ENCODE data around the gene CACNA2D3. TPM values are rescaled to one million over a fixed set of nuclear protein-coding genes. Genes with fewer than 3 reads are reported as not detected.

The CACNA2D3 gene
- total RNA-seq, 1 donor from 2014 or later = 0.10 TPM

DNA sequence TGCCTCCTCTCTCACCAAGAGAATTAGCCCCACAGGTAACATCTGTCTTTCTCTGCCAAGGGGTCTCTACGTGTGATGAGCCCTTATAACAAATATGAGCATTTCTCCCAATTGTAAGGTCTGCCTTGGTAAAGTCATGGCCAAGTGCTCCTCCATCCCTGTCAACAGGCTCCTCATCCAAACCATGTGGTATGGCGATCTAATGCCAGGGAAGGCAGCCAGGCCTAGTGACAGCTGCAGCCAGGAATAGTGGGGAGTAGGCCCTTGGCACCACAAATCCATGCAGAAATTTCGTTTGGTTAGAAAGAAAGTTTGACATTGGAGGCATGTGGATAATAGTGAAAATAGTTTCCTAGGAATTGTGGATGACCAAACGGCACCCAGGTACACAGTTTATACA is 810.3 kb downstream of the CACNA2D3 start:
- DNase-seq (ENCODE audit: low spot score) = no peak
- no peak for ATAC-seq

DNA sequence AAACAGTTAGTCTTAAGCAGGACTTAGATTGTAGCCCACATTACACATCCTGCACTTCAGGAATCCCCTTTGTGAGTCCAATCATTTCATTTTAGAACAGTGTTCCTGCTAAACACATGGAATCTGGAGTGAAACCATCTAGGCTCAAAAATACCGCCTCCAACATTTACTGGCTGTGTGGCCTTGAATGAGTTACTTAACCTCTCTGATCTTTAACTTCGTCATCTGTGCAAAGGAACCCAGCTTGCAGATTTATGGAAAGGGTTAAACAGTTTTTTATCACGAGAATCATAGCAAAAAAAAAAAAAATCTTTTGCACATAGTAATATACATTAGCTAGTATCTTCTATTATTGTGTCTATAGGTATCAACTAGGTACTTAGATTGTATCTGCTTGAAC is 813.5 kb downstream of the CACNA2D3 start:
- ATAC-seq (no peak), DNase-seq (ENCODE audit: low spot score) (no peak)

- ATAC-seq (no peak), DNase-seq (ENCODE audit: low spot score) (no peak)
Measured at GRCh38 chr3:54936561-54936960, 814.2 kb downstream of the CACNA2D3 start.

DNA sequence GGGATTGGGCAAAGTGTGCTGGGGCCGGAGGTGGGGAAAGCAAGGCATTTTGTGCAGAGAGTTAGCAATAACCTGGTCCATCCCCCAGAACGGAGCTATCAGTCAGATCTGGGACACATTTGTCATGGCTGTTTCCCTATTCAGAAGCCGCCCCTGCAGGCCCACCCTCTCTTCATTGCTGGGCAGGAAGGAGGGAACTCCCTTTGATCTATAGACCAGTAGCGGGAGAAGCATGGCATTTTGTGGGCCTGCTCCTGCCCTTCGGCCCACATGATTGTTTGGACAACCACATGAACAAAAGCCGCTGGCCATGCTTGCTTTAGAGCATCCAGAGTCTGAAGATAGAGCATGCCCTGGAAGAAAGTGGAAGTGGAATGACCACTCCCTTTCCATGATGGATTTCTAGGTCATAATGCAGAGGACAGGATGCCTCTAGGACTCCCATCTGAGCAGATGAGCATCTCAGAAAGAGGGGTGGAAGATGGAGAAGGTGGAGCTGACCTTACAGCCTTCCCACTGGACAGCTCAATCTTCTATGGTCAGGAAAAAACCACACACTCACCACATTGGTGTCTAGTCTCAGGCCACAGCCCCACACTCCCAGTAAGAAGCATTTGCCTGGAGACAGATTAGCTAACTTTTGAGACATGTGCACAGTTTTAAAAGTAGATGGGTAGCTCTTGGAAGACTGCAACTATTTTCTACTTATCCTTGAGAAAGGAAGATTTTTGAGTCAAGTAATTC is 817.4 kb downstream of the CACNA2D3 start:
- DNase-seq (ENCODE audit: low spot score) (no peak), ATAC-seq (no peak)

DNA sequence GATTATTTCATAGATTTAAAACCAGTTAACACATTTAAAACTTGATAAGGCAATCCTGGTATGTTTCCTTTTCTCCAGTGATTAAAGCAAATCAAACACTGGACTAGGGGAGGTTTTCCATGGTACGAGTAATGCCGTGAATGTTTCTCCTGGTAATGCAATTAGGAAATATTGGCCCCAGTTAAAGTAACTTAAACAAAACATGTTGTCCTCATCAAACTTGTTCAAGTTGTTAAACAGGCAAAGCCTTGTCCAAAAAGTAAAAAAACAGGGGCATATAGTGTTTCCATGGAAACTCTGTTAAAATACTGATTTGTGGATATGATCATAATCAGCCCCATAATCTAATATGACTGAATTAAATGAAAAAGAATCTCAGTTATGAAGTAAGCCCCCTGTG is 818.6 kb downstream of the CACNA2D3 start:
- no peak for ATAC-seq
- DNase-seq (ENCODE audit: low spot score) = no peak

GRCh38 chr3:54941690-54942362 is 819.5 kb downstream of the CACNA2D3 start:
- ATAC-seq (no peak), DNase-seq (ENCODE audit: low spot score) (no peak)

GRCh38 chr3:54949491-54950044 is 827.2 kb downstream of the CACNA2D3 start:
- DNase-seq (ENCODE audit: low spot score) (no peak), ATAC-seq (no peak)

GRCh38 chr3:54950391-54951003 is 828.1 kb downstream of the CACNA2D3 start:
- DNase-seq (ENCODE audit: low spot score) (no peak), ATAC-seq (no peak)

DNA sequence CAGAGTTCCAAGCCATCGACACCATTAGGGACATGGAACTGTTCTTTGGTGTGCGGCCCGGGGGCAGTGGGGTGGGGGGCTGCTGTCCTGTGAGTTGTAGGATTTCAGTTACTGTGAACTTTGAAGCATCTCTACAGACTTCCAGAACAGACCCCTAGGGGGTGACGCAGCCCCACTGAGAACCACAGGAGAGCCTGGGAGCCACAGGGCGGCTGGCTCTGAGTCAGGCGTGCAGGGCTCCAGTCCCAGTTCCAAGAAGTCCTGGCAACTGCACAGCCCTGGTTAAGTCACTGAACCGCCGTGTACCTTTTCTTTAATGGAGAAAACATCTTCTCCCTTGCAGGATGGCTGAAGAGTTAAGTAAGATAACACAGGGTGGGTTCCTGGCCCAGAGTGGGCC is 829.1 kb downstream of the CACNA2D3 start:
- ATAC-seq = peak; percentile 54

DNA sequence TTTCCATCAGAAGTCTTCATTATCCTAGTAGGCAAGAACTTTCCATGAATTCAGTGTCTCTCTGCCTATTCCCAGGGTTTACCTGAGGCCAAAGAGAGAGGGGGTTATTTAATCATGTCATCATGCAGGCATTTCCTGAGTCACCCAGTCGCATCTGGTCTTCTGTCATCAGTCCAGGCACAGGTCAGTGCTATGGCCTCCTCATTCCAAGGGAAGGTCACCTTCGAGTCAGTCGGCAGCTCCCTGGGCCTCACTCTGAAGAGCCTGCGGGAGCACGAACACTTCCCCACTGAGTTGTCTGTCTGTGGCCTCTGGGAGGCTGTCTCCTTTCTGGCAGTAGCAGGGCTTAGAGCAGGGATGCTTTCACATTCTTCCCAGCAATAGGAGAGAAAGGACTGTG is 831.7 kb downstream of the CACNA2D3 start:
- ATAC-seq (no peak), DNase-seq (ENCODE audit: low spot score) (no peak)

More for the DNA sequence above, 829.1 kb downstream of the CACNA2D3 start:
- no peak for DNase-seq (ENCODE audit: low spot score)

- DNase-seq (ENCODE audit: low spot score) (no peak), ATAC-seq (no peak)
Measured at GRCh38 chr3:54954521-54954920, 832.2 kb downstream of the CACNA2D3 start.

GRCh38 chr3:54955496-54955895 is 833.1 kb downstream of the CACNA2D3 start:
- no peak for ATAC-seq
- DNase-seq (ENCODE audit: low spot score) = no peak

GRCh38 chr3:54955941-54956340 is 833.6 kb downstream of the CACNA2D3 start:
- DNase-seq (ENCODE audit: low spot score) = no peak
- ATAC-seq = no peak

GRCh38 chr3:54957711-54958110 is 835.4 kb downstream of the CACNA2D3 start:
- DNase-seq (ENCODE audit: low spot score) = no peak
- no peak for ATAC-seq

DNA sequence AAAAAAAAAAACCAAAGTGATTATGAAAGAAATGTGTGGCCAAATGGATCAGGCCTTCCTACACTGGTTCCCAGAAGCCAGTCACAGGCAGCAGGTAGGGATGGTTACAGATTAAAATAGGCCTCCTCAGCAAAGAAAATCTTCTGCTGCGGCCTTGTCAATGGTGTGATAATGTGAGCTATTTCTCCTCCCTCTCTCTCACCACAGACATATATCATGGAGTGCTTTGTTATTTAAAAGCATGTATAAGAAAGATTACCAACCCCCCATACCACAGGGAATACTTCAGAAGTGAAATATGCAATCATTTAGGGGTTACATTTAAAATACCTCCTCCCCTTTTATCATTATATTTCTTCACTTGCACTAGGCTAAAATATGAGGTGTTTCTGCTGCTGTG is 837.7 kb downstream of the CACNA2D3 start:
- ATAC-seq (no peak), DNase-seq (ENCODE audit: low spot score) (no peak)

DNA sequence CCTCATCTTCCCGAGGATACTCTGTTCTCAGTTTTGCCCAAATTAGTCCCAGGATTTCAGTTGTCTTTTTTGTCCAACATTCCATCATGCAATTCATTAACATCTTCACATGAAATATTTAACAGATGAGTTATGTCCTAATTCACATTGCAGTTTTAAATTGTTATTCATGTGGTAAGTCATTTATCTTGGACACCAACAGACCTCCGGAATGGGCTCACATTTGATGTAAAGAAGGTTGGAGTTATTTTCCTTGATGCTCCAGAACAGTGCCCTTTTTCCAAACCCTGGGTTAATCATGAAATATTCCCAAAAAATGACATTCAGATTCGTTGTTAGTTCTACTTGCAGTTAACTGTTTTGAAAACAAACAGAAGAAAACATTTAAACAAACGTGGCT is 838.3 kb downstream of the CACNA2D3 start:
- no peak for DNase-seq (ENCODE audit: low spot score)
- ATAC-seq = no peak

- DNase-seq (ENCODE audit: low spot score) (no peak), ATAC-seq (no peak)
Measured at GRCh38 chr3:54962200-54962599, 839.8 kb downstream of the CACNA2D3 start.

DNA sequence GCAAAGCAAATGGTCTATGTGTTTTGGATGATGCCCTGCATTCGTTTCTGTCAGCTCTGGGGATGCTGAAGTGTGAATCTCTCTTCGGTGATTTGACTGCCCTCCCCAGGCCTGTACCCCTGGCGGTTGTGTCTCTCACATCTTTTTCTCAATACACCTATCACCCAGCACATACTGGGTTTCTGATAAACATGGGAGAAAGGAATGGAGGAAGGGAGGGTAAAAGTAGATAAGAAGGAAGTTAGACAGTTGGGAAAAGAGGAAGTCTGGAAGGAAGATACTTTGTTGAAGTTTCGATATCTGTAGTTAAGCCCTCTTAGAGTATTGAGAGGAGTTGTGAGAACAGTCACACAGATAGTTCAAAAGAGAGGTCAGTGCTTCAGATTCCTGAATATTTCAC is 841.3 kb downstream of the CACNA2D3 start:
- ATAC-seq = no peak
- DNase-seq (ENCODE audit: low spot score) = no peak

DNA sequence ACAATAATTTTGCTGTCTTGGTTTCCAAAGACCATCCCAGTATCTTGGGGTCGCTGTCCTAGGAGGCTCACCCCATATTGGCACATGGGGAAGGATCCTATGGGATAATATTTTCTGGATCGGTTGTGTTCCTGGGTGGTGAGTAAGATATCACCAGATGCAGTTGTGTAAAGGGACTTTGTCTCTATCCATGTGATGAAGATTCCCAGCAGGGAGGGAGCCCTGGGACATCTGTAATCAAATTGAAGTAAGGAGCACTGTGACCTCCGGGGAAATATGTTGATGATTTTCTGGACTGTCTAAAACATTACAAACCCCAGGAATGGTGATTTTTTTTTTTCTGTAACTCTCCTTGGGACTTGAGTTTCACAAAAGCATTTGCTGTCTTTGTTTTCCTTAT is 841.7 kb downstream of the CACNA2D3 start:
- DNase-seq (ENCODE audit: low spot score) = no peak

DNA sequence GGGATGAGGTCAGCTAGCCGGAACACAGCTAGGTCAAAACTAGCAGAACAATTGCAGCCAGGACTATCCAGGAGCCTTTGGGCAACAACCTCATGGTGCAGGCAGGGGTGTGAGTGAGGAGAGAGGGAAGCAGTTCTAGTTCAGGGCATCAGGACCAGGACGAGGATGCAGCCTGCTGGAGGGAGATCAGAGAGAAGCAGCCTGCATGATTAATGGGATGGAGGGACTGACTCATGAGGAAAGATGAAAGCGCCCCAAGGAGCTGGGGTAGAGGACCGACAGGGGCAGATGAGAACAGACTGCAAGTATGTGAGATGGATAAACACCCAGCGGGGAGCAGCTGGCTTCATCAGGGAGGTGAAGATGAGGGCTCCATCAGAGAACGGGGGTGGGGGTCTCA is 843.4 kb downstream of the CACNA2D3 start:
- DNase-seq (ENCODE audit: low spot score) = no peak
- no peak for ATAC-seq

More for the DNA sequence above, 841.7 kb downstream of the CACNA2D3 start:
- ATAC-seq = no peak

- no peak for ATAC-seq
- DNase-seq (ENCODE audit: low spot score) = no peak
Measured at GRCh38 chr3:54966979-54967378, 844.6 kb downstream of the CACNA2D3 start.

DNA sequence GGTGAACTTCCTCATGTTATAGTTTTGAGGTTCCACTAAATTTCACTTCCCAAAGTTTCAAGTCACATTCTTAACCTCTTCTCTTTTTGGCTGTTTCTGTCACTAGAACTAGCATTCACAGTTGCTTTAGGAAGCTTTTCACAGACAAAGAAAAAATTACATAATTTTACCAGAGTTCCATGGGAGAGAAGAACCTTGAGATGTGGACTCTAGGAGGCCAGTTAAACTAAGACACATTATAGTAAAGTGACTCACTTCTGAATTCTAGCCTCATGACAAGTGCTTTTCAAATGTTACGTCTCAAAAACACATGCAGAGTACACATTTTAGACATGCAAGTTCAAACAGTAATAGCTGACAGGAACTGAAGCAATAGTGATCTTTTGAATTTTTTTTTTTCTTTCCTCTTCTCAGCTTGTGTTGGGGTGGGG is 845.4 kb downstream of the CACNA2D3 start:
- no peak for DNase-seq (ENCODE audit: low spot score)

More for the DNA sequence above, 845.4 kb downstream of the CACNA2D3 start:
- ATAC-seq = no peak

All from left lobe of liver (tissue), 2 donors.